ENCODE data around the gene GCSAM. TPM values are rescaled to one million over a fixed set of nuclear protein-coding genes. Genes with fewer than 3 reads are reported as not detected.

Gene GCSAM
- total RNA-seq, 1 experiment from 2014 or later: not detected

GRCh38 chr3:112127522-112128494 is 5.2 kb downstream of the GCSAM start:
- no peak overlapping the region for H3K4me3 ChIP-seq (ENCODE audit: low read depth, low read length)
- no peaks in the 10 kb centered on the region for H3K27me3 ChIP-seq (replicated peaks; ENCODE audit: control insufficient read depth, insufficient read depth, low read length)
- Mint-ChIP-seq H3K36me3 (ENCODE audit: insufficient read depth, unreplicated experiment) (peaks cover 36% of the 10 kb centered on the region), H3K4me1 (ENCODE audit: low read depth, unreplicated experiment) (peaks cover 29% of the 10 kb centered on the region), H3K4me3 (ENCODE audit: unreplicated experiment) (no peak overlapping the region), H3K27ac (ENCODE audit: unreplicated experiment) (no peak overlapping the region), H3K27me3 (ENCODE audit: insufficient read depth, unreplicated experiment) (no peaks in the 10 kb centered on the region), H3K9me3 (ENCODE audit: unreplicated experiment) (no peaks in the 10 kb centered on the region)
- DNase-seq: no peak
- BruUV-seq (replicated peaks): no TSS peak
- POLR2A ChIA-PET: no interaction called here
- CTCF ChIA-PET: interaction anchor here (0.8 kb wide), 1 partner anchor 9 kb away, joined by 6 read pairs; no protein-coding TSS in a partner anchor
- TF ChIP-seq CTCF (IDR thresholded peaks at IDR 0.05; ENCODE audit: insufficient read depth in 1 of 2, low read depth in 1 of 2, low read length in 1 of 2, severe bottlenecking in 1 of 2, unreplicated experiment in 1 of 2): no peak
- 0 out of 2 replicates have a peak, but pooled peaks cover 2% of the 10 kb centered on the region for H3K36me3 ChIP-seq (ENCODE audit: control insufficient read depth, insufficient read depth, low read length)
- peaks cover 44% of the 10 kb centered on the region for H3K4me1 ChIP-seq
- intact Hi-C loops (cut with micrococcal nuclease; ENCODE audit: unreplicated experiment): no loop called here
- no peaks in the 10 kb centered on the region for H3K9me3 ChIP-seq

- intact Hi-C loops (cut with micrococcal nuclease; ENCODE audit: unreplicated experiment): no loop called here
- H3K4me3 ChIP-seq (ENCODE audit: low read depth, low read length): no peak overlapping the region
- Mint-ChIP-seq H3K4me1 (ENCODE audit: low read depth, unreplicated experiment) (peaks cover 29% of the 10 kb centered on the region), H3K9me3 (ENCODE audit: unreplicated experiment) (no peaks in the 10 kb centered on the region), H3K27me3 (ENCODE audit: insufficient read depth, unreplicated experiment) (no peaks in the 10 kb centered on the region), H3K4me3 (ENCODE audit: unreplicated experiment) (no peak overlapping the region), H3K36me3 (ENCODE audit: insufficient read depth, unreplicated experiment) (peaks cover 42% of the 10 kb centered on the region), H3K27ac (ENCODE audit: unreplicated experiment) (no peak overlapping the region)
- 0 out of 2 replicates have a peak, but pooled peaks cover 2% of the 10 kb centered on the region for H3K36me3 ChIP-seq (ENCODE audit: control insufficient read depth, insufficient read depth, low read length)
- ChIA-PET POLR2A (interaction anchor here (0.6 kb wide), 1 partner anchor 1620 kb away, joined by 4 read pairs; the partner anchor contains the start of gene ATP6V1A), CTCF (interaction anchor here (2.3 kb wide), 1 partner anchor 15 kb away, joined by 15 read pairs; no protein-coding TSS in a partner anchor)
- H3K9me3 ChIP-seq: no peaks in the 10 kb centered on the region
- peak; percentile 19 to 46 for DNase-seq
- TF ChIP-seq CTCF (IDR thresholded peaks at IDR 0.05; ENCODE audit: insufficient read depth in 1 of 2, low read depth in 1 of 2, low read length in 1 of 2, severe bottlenecking in 1 of 2, unreplicated experiment in 1 of 2): no peak
- H3K27me3 ChIP-seq (replicated peaks; ENCODE audit: control insufficient read depth, insufficient read depth, low read length): no peaks in the 10 kb centered on the region
- H3K4me1 ChIP-seq: peaks cover 51% of the 10 kb centered on the region
- BruUV-seq (replicated peaks): no TSS peak
These were observed 6.5 kb downstream of the GCSAM start for GRCh38 chr3:112126511-112126911.

DNA sequence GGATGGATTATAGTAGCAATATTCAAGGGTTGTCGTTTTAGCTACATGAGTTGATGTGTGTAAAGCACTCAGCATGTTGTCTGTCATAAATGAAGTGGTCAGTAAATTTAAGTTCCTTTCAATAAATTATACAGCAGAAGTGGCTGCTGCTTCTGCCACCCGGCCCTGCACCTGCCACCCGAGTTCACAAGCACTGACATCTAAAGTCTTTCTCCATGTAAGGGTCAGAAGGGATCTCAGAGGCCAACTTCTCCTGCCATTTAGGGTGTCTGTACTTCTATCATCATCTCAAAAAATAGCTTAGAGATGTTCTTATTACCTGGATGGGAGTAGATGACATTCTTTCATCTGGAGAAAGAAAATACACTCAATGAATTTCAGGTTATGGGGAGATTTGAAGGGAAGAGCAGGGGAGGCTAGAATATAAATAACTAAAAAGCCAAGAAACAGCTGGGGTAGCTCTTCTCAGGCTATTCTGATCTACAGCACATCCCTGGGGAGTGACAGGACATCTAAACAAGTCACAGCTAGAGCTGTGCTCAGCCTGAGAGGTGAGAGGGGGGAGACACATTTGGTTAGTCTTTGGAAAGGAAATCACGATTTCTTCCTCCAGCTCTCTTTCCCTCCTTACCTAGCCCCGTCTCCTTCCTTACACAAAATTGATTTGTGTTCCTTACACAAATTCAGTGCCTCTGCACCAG is 8.0 kb downstream of the GCSAM start:
- H3K9me3 ChIP-seq: no peaks in the 10 kb centered on the region
- CTCF ChIA-PET: interaction anchor here (0.9 to 2.3 kb wide), 2 partner anchors 12 to 13 kb away, joined by 3 to 15 read pairs; no protein-coding TSS in a partner anchor
- H3K27me3 Mint-ChIP-seq (ENCODE audit: insufficient read depth, unreplicated experiment): no peaks in the 10 kb centered on the region
- POLR2A ChIA-PET: no interaction called here
- no peak overlapping the region for H3K4me3 Mint-ChIP-seq (ENCODE audit: unreplicated experiment)
- peaks cover 29% of the 10 kb centered on the region for H3K4me1 Mint-ChIP-seq (ENCODE audit: low read depth, unreplicated experiment)
- no peak overlapping the region for H3K27ac Mint-ChIP-seq (ENCODE audit: unreplicated experiment)
- peaks cover 44% of the 10 kb centered on the region for H3K36me3 Mint-ChIP-seq (ENCODE audit: insufficient read depth, unreplicated experiment)
- BruUV-seq (replicated peaks): no TSS peak
- H3K27me3 ChIP-seq (replicated peaks; ENCODE audit: control insufficient read depth, insufficient read depth, low read length): no peaks in the 10 kb centered on the region
- intact Hi-C loops (cut with micrococcal nuclease; ENCODE audit: unreplicated experiment): no loop called here
- no peaks in the 10 kb centered on the region for H3K9me3 Mint-ChIP-seq (ENCODE audit: unreplicated experiment)
- TF ChIP-seq CTCF (IDR thresholded peaks at IDR 0.05; ENCODE audit: insufficient read depth in 1 of 2, low read depth in 1 of 2, low read length in 1 of 2, severe bottlenecking in 1 of 2, unreplicated experiment in 1 of 2): no peak
- peaks cover 50% of the 10 kb centered on the region for H3K4me1 ChIP-seq
- H3K4me3 ChIP-seq (ENCODE audit: low read depth, low read length): no peak overlapping the region
- H3K36me3 ChIP-seq (ENCODE audit: control insufficient read depth, insufficient read depth, low read length): 0 out of 2 replicates have a peak, but pooled peaks cover 1% of the 10 kb centered on the region
- no peak for DNase-seq

Data from Caco-2 (cell line).